K562 (cell line): ENCODE measurements around the gene MACF1. TPM values are rescaled to one million over a fixed set of nuclear protein-coding genes. Genes with fewer than 3 reads are reported as not detected.

Experiments
- ATAC-seq: fragments of 200-7000 bp; cut with Tn5 transposase; 3 replicates; pipeline ENCODE4 v1.9.1; 2020; ENCODE audit warnings: moderate library complexity
- BruUV-seq: library from RNA; stranded (reverse); fragments of 400-500 nt; replicated peaks from 2 replicates; lab custom pipeline; 2021; lab: Mats Ljungman, UMichigan
- CTCF ChIA-PET: fragments of 300-600 bp; formaldehyde crosslinking; extraction: SDS; loops from one replicate; lab custom pipeline; 2021; ENCODE audit warnings: low intra/inter-chr PET ratio; lab: Yijun Ruan, JAX
- POLR2A ChIA-PET: fragments of 300-600, 350-650 bp; sonication (Branson Sonifier 250); formaldehyde crosslinking; extraction: SDS; loops from one replicate; lab custom pipeline; 2021; ENCODE audit warnings: antibody characterized with exemption, inconsistent platforms; lab: Yijun Ruan, JAX
- DNase-seq, 4 experiments: peaks; one replicate each; pipeline versions ENCODE4 v3.0.0 to v3.0.0-alpha.2; 2011 to 2018; ENCODE audit warnings: low spot score in 3 of 4, mixed read lengths in 3 of 4; ENCODE audit errors: extremely low read depth in 1 of 4
- FAIRE-seq: peaks from 2 replicates; lab custom pipeline; 2011; peaks lifted over from hg19 to GRCh38; lab: Jason Lieb, UNC
- H2AFZ ChIP-seq: 2 replicates; pipeline ENCODE4 v1.6.0; 2011; ENCODE audit warnings: low read depth, low read length, control low read depth, inconsistent platforms
- H3K27ac ChIP-seq: fragments of 200-600 bp; 3 replicates; pipeline ENCODE4 v1.8.0; 2011; ENCODE audit warnings: low read depth, mild to moderate bottlenecking, control low read depth, inconsistent platforms, low read length, moderate library complexity, mixed read lengths; ENCODE audit errors: extremely low read depth
- H3K27me3 ChIP-seq, 2 experiments: fragments of 300-600 bp in 1 of 2; 2 replicates in 1 of 2; 3 replicates in 1 of 2; pipeline versions ENCODE4 v1.6.0 to v1.8.0; 2011; ENCODE audit warnings: inconsistent platforms in 2 of 2, low read length in 2 of 2, mild to moderate bottlenecking in 1 of 2, mixed read lengths in 1 of 2, moderate library complexity in 1 of 2; ENCODE audit not compliant: control insufficient read depth in 2 of 2, insufficient read depth in 2 of 2
- H3K36me3 ChIP-seq: fragments of 300-600 bp; 3 replicates; pipeline ENCODE4 v1.8.0; 2011; ENCODE audit warnings: mild to moderate bottlenecking, low read length, inconsistent platforms; ENCODE audit not compliant: control insufficient read depth, insufficient read depth
- H3K4me1 ChIP-seq, 2 experiments: fragments of 200-600 bp in 1 of 2; replicated peaks in 1 of 2; 2 replicates in 1 of 2; 3 replicates in 1 of 2; pipeline versions ENCODE4 v1.5.1 to v1.8.0; 2011; ENCODE audit warnings: inconsistent platforms in 2 of 2, low read length in 2 of 2, mild to moderate bottlenecking in 1 of 2, mixed read lengths in 1 of 2, moderate library complexity in 1 of 2; ENCODE audit not compliant: control insufficient read depth in 2 of 2, insufficient read depth in 2 of 2
- H3K4me2 ChIP-seq: 2 replicates; pipeline ENCODE4 v1.6.1; 2011; ENCODE audit warnings: low read length, control low read depth, inconsistent platforms, mixed read lengths; ENCODE audit not compliant: insufficient read depth
- H3K4me3 ChIP-seq: fragments of 200-600 bp; sonication (generic), shearing (Covaris generic); 2 replicates; pipeline ENCODE4 v1.5.1; 2016; ENCODE audit warnings: control low read depth, inconsistent platforms
- H3K79me2 ChIP-seq: fragments of 200-600 bp; 3 replicates; pipeline ENCODE4 v1.8.0; 2011; ENCODE audit warnings: low read length, inconsistent platforms; ENCODE audit not compliant: control insufficient read depth, insufficient read depth
- H3K9ac ChIP-seq, 2 experiments: 2 replicates each; pipeline versions ENCODE4 v1.6.0 to v1.6.1; 2011; ENCODE audit warnings: low read depth in 2 of 2, low read length in 2 of 2, control low read depth in 1 of 2, inconsistent platforms in 1 of 2, mild to moderate bottlenecking in 1 of 2, mixed read lengths in 1 of 2; ENCODE audit not compliant: insufficient read depth in 1 of 2
- H3K9me1 ChIP-seq: one replicate; pipeline ENCODE4 v1.6.0; 2011; ENCODE audit warnings: inconsistent platforms, mild to moderate bottlenecking, low read length, moderate library complexity; ENCODE audit not compliant: control insufficient read depth, insufficient read depth
- H3K9me3 ChIP-seq: replicated peaks from 2 replicates; pipeline ENCODE4 v1.5.1; 2011; ENCODE audit warnings: low read depth, low read length, inconsistent platforms; ENCODE audit not compliant: control insufficient read depth, insufficient read depth
- H4K20me1 ChIP-seq: replicated peaks from 2 replicates; pipeline ENCODE4 v1.6.1; 2011; ENCODE audit warnings: low read length, inconsistent platforms, mixed read lengths; ENCODE audit not compliant: control insufficient read depth, insufficient read depth
- GTF2B ChIP-seq: IDR thresholded peaks from 2 replicates; pipeline ENCODE4 v1.6.1; 2011; ENCODE audit not compliant: insufficient read length; ENCODE audit errors: extremely low read depth
- KAT7 ChIP-seq: sonication (generic); formaldehyde crosslinking; IDR thresholded peaks from 2 replicates; pipeline ENCODE4 v1.8.0; 2022; ENCODE audit warnings: missing genetic modification reagents, mild to moderate bottlenecking, borderline replicate concordance
- MYBL2 ChIP-seq, 2 experiments: fragments of 450-650 bp in 1 of 2; sonication (generic) in 1 of 2; formaldehyde crosslinking in 1 of 2; IDR thresholded peaks; 2 replicates each; pipeline versions ENCODE4 v1.6.1 to v1.8.1; 2017 to 2022; ENCODE audit warnings: borderline replicate concordance in 1 of 2, inconsistent platforms in 1 of 2, low read depth in 1 of 2, mild to moderate bottlenecking in 1 of 2, missing genetic modification reagents in 1 of 2, moderate library complexity in 1 of 2
- RB1 ChIP-seq: fragments of 450-650 bp; IDR thresholded peaks from 2 replicates; pipeline ENCODE4 v1.6.1; 2017; ENCODE audit warnings: low read depth, mild to moderate bottlenecking
- SAFB ChIP-seq: fragments of 200-400 bp; formaldehyde crosslinking; IDR thresholded peaks from 2 replicates; pipeline ENCODE4 v1.6.1; 2017; ENCODE audit warnings: low read depth, low read length, borderline replicate concordance
- SMARCB1 ChIP-seq: IDR thresholded peaks from 2 replicates; pipeline ENCODE4 v1.6.1; 2011; ENCODE audit warnings: improper control_type of control experiment, low read depth; ENCODE audit not compliant: insufficient read length
- TFAP4 ChIP-seq: sonication (generic); formaldehyde crosslinking; IDR thresholded peaks from 2 replicates; pipeline ENCODE4 v1.8.0; 2022; ENCODE audit warnings: missing genetic modification reagents, mild to moderate bottlenecking, moderate library complexity, borderline replicate concordance
- ZNF23 ChIP-seq: fragments of 250-450 bp; sonication (Bioruptor Pico); IDR thresholded peaks from 2 replicates; pipeline ENCODE4 v1.4.0; 2020; ENCODE audit warnings: mild to moderate bottlenecking
- WGBS: fragments of 100-300 bp; shearing (Covaris generic); methylation state at CpG from one replicate; pipeline ENCODE4 v1.1.6; 2016; ENCODE audit warnings: low coverage, mixed read lengths; ENCODE audit not compliant: insufficient coverage; ENCODE audit errors: missing lambda C conversion rate; 5-methylcytosine and 5-hydroxymethylcytosine counted together
- in situ Hi-C: fragments of 300-500 bp; cut with MboI; formaldehyde crosslinking; loops from 4 replicates; pipeline ENCODE4 v1.15.0; 2018; ENCODE audit warnings: inconsistent platforms, mixed read lengths
- intact Hi-C: fragments of 100-400 bp; cut with micrococcal nuclease; formaldehyde crosslinking; loops from 2 replicates; pipeline ENCODE4 v1.14.2; 2022
- polyA plus RNA-seq, 8 experiments: library from polyadenylated mRNA; depleted of rRNA in 4 of 8; stranded (reverse) in 5 of 8; unstranded in 3 of 8; fragments of >200 nt; fragmentation: Nextera tagmentation in 2 of 8; fragmentation: Illumina TruSeq in 1 of 8; extraction: Ambion mirVana in 2 of 8; extraction: Trizol in 1 of 8; gene quantifications; 2 replicates each; pipeline versions ENCODE4 v1.2.1 to v1.2.3, GENCODE V29; 2011 to 2014; ENCODE audit warnings: inconsistent platforms in 1 of 8, missing spikeins in 1 of 8
- total RNA-seq, 7 experiments: library from RNA; depleted of rRNA in 6 of 7; stranded (reverse); fragments of >200 nt in 6 of 7; fragmentation: Illumina TruSeq in 2 of 7; extraction: Trizol in 2 of 7; gene quantifications; 2 replicates each; pipeline versions ENCODE4 v1.2.1 to v1.2.3, GENCODE V29; 2011 to 2021; ENCODE audit warnings: low replicate concordance in 1 of 7
- TF ChIP-seq, protein P1 (sequence below), 2 experiments: fragments of 450-650 bp; formaldehyde crosslinking in 1 of 2; IDR thresholded peaks; 2 replicates each; pipeline versions ENCODE4 v1.4.0 to v1.6.1; 2014 to 2020; ENCODE audit warnings: mild to moderate bottlenecking in 2 of 2, borderline replicate concordance in 1 of 2, low read depth in 1 of 2

Gene MACF1
- total and polyA plus RNA-seq, 9 of the 15 experiments (the other 6 are each of a cell fraction or from before 2014, with no cell fraction given) = 13.2 to 232 (median 112) TPM

GRCh38 chr1:39491146-39491921, 286.8 kb downstream of the MACF1 start, which contains the start of gene BMP8A:
BMP8A (plus strand) TSS chr1:39491636; CDS start chr1:39491992, 356 bp downstream.
- Histone ChIP-seq H3K79me2 (no peaks in the 10 kb centered on the region), H3K9ac (peak within 1 kb of the TSS in 1 of 2 experiments; percentile 95; a peak in 2 of 4 replicates), H3K9me3 (no peaks in the 10 kb centered on the region), H3K4me3 (peak within 1 kb of the TSS; percentile 54), H3K27me3 (peaks cover 4 to 18% of the 10 kb centered on the region in 2 experiments), H3K4me2 (peak within 1 kb of the TSS; percentile 80), H4K20me1 (0 out of 2 replicates have a peak, but pooled peaks cover 6% of the 10 kb centered on the region), H3K27ac (no peak within 1 kb of the TSS), H3K36me3 (peaks cover 8% of the 10 kb centered on the region; the same call in 2 of the 3 replicates), H3K4me1 (peaks cover 0 to 24% of the 10 kb centered on the region in 2 experiments; a peak in 2 of 5 replicates), H2AFZ (peak within 1 kb of the TSS; percentile 93), H3K9me1 (no peaks in the 10 kb centered on the region)
- in situ Hi-C loops (no loop called here), intact Hi-C loops (no loop called here)
- BruUV-seq = no TSS peak
- WGBS = 1% methylated on average over 52 of the region's 112 CpGs
- peak; percentile 86 to 100 (median 98) for DNase-seq
- ChIA-PET POLR2A (interaction anchor here (0.6 to 1.0 kb wide), 4 partner anchors 11 to 193 kb away, joined by 3 to 4 read pairs (median 3); no protein-coding TSS in a partner anchor), CTCF (no interaction called here)
- no peak for FAIRE-seq
- ATAC-seq = peak; percentile 95
- TF ChIP-seq KAT7 = 0 out of 2 replicates have a peak, but pooled peaks have one; percentile 25
- no peak for TF ChIP-seq MYBL2 (IDR thresholded peaks at IDR 0.05; ENCODE audit: low read depth)
- TF ChIP-seq MYBL2 (CRISPR knock-in tag; IDR thresholded peaks at IDR 0.05; ENCODE audit: borderline replicate concordance) = no peak
- no peak for TF ChIP-seq SAFB
- peak; percentile 47 for TF ChIP-seq RB1
- no peak for TF ChIP-seq GTF2B
- TF ChIP-seq TFAP4 (CRISPR knock-in tag) = no peak
- TF ChIP-seq ZNF23 (CRISPR knock-in tag) = no peak
- no peak for TF ChIP-seq SMARCB1
- TF ChIP-seq, protein P1, sequence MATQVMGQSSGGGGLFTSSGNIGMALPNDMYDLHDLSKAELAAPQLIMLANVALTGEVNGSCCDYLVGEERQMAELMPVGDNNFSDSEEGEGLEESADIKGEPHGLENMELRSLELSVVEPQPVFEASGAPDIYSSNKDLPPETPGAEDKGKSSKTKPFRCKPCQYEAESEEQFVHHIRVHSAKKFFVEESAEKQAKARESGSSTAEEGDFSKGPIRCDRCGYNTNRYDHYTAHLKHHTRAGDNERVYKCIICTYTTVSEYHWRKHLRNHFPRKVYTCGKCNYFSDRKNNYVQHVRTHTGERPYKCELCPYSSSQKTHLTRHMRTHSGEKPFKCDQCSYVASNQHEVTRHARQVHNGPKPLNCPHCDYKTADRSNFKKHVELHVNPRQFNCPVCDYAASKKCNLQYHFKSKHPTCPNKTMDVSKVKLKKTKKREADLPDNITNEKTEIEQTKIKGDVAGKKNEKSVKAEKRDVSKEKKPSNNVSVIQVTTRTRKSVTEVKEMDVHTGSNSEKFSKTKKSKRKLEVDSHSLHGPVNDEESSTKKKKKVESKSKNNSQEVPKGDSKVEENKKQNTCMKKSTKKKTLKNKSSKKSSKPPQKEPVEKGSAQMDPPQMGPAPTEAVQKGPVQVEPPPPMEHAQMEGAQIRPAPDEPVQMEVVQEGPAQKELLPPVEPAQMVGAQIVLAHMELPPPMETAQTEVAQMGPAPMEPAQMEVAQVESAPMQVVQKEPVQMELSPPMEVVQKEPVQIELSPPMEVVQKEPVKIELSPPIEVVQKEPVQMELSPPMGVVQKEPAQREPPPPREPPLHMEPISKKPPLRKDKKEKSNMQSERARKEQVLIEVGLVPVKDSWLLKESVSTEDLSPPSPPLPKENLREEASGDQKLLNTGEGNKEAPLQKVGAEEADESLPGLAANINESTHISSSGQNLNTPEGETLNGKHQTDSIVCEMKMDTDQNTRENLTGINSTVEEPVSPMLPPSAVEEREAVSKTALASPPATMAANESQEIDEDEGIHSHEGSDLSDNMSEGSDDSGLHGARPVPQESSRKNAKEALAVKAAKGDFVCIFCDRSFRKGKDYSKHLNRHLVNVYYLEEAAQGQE (IDR thresholded peaks at IDR 0.05; ENCODE audit: borderline replicate concordance) = no peak
- TF ChIP-seq, protein P1 (CRISPR knock-in tag; IDR thresholded peaks at IDR 0.05; ENCODE audit: low read depth) = no peak
